Measurements from ENCODE around the gene EXOC4.

Gene EXOC4

DNA sequence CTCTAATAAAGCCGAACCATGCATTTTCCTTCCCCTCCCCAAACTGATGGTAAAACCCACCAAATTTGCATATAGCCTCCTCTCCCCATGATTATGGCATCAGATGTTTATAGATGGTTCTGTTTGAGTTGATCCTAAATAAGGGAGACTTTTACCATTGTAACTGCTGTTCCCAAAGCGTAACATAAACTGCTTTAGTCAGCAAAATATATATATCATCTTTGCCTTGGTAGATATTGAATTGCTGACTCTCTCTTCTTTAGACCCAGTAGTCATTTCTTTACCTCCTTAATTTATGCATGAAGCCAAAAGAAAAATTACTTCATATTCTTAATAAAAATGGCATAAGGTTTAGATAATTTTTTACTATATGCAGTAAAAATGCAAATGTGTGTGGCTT is 788.1 kb downstream of the EXOC4 start:
- Histone ChIP-seq H3K9ac (ENCODE audit: low read depth, low read length) (no peak overlapping the region), H3K27ac (ENCODE audit: low read depth, low read length) (no peak overlapping the region), H3K4me1 (ENCODE audit: insufficient read depth, low read length) (no peaks in the 10 kb centered on the region), H3K9me3 (ENCODE audit: insufficient read depth, low read depth, low read length) (no peaks in the 10 kb centered on the region), H3K27me3 (ENCODE audit: insufficient read depth, low read length) (no peaks in the 10 kb centered on the region), H3K4me3 (ENCODE audit: low read length) (no peak overlapping the region), H3K36me3 (ENCODE audit: insufficient read depth, low read length) (no peaks in the 10 kb centered on the region)
- 93% methylated on average over 2 of the region's 2 CpGs for WGBS

DNA sequence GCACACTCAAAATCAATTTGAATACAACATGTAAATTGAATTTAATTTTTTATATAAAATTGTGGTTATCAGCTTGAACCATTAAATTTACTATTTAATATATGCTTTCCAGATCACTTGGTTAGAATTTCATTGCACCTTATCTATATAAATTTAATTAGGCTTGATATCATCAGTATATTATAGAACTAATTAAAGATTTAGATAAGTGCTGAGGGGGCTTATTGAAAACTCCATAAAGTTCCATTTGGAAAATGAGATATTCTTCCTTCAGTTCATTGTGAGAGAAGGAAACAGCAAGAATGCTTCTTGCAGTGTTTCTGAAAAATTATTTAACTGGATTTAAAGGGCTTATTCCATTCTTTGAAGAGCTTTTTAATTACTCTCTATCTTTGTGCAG is 788.6 kb downstream of the EXOC4 start:
- Histone ChIP-seq H3K4me3 (ENCODE audit: low read length) (no peak overlapping the region), H3K27me3 (ENCODE audit: insufficient read depth, low read length) (no peaks in the 10 kb centered on the region), H3K9ac (ENCODE audit: low read depth, low read length) (no peak overlapping the region), H3K9me3 (ENCODE audit: insufficient read depth, low read depth, low read length) (no peaks in the 10 kb centered on the region), H3K36me3 (ENCODE audit: insufficient read depth, low read length) (no peaks in the 10 kb centered on the region), H3K4me1 (ENCODE audit: insufficient read depth, low read length) (peaks cover 1% of the 10 kb centered on the region; the same call in 1 of the 2 replicates), H3K27ac (ENCODE audit: low read depth, low read length) (no peak overlapping the region)

DNA sequence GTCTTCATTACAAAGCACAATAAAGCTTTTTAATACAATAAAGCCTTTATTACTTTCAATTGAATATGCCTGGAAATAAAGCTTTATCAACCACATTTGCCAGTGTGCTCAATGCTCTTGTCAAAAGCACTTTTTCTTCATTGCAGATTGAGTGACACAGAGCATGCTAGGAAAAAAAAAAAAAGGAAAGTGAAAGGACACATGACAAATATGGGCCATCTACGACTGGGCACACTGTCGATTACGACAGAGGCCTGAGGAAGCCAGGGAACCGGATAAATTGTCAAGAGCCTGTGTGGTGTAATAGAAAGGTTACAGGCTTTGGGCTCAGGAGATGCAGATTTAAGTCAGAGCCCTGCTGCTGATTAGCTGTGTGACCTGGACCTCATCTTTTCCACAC is 789.4 kb downstream of the EXOC4 start:
- H3K4me1 ChIP-seq (ENCODE audit: insufficient read depth, low read length) = peaks cover 7% of the 10 kb centered on the region; the same call in 1 of the 2 replicates
- no peak overlapping the region for H3K9ac ChIP-seq (ENCODE audit: low read depth, low read length)
- no peaks in the 10 kb centered on the region for H3K27me3 ChIP-seq (ENCODE audit: insufficient read depth, low read length)
- no peak overlapping the region for H3K27ac ChIP-seq (ENCODE audit: low read depth, low read length)
- no peaks in the 10 kb centered on the region for H3K36me3 ChIP-seq (ENCODE audit: insufficient read depth, low read length)
- no peaks in the 10 kb centered on the region for H3K9me3 ChIP-seq (ENCODE audit: insufficient read depth, low read depth, low read length)
- no peak overlapping the region for H3K4me3 ChIP-seq (ENCODE audit: low read length)
- WGBS = 80% methylated on average over 4 of the region's 4 CpGs

DNA sequence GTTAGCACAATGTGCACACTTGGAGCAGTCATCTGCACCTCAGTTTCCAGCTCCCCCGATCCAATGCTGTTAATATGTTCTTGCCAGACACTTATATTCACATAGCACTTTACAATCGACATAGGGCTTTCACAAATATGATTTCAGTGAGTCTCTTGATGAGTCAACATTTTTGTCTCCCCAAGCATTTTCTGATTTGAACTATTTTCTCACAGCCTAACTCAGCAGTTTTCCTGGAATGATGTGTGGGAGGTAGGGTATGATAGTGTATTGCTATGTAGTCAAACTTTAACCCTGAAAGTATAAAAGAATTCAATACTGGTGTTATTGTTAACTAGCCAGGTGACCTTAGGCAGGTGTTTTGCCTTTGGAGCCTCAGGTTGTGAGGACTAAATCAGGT is 791.8 kb downstream of the EXOC4 start:
- Histone ChIP-seq H3K36me3 (ENCODE audit: insufficient read depth, low read length) (no peaks in the 10 kb centered on the region), H3K9me3 (ENCODE audit: insufficient read depth, low read depth, low read length) (peaks cover 2% of the 10 kb centered on the region; the same call in 1 of the 2 replicates), H3K4me3 (ENCODE audit: low read length) (no peak overlapping the region), H3K4me1 (ENCODE audit: insufficient read depth, low read length) (peaks cover 7% of the 10 kb centered on the region; the same call in 1 of the 2 replicates), H3K27me3 (ENCODE audit: insufficient read depth, low read length) (no peaks in the 10 kb centered on the region), H3K9ac (ENCODE audit: low read depth, low read length) (no peak overlapping the region), H3K27ac (ENCODE audit: low read depth, low read length) (no peak overlapping the region)
- 97% methylated on average over 2 of the region's 2 CpGs for WGBS

DNA sequence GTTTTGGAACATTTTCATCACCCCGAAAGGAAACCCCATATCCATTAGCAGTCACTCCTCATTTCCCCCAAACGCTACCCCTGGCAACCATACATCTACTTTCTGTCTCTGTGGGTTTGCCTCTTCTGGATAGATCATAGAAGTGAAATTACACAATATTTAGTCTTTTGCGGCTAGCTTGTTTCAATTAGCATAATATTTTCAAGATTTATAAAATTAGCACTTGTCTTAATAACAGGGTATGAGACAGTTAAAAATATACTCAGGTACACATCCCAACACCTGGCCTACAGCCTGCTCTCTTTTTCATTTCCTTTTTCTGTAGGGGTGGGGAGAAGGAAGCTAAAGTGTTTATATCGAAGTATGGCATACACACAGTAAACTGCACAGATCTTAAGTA is 792.8 kb downstream of the EXOC4 start:
- no peaks in the 10 kb centered on the region for H3K36me3 ChIP-seq (ENCODE audit: insufficient read depth, low read length)
- H3K27me3 ChIP-seq (ENCODE audit: insufficient read depth, low read length) = no peaks in the 10 kb centered on the region
- H3K9me3 ChIP-seq (ENCODE audit: insufficient read depth, low read depth, low read length) = peaks cover 2% of the 10 kb centered on the region; the same call in 1 of the 2 replicates
- no peak overlapping the region for H3K4me3 ChIP-seq (ENCODE audit: low read length)
- 99% methylated on average over 3 of the region's 4 CpGs for WGBS
- peaks cover 7% of the 10 kb centered on the region; the same call in 1 of the 2 replicates for H3K4me1 ChIP-seq (ENCODE audit: insufficient read depth, low read length)
- no peak overlapping the region for H3K27ac ChIP-seq (ENCODE audit: low read depth, low read length)
- no peak overlapping the region for H3K9ac ChIP-seq (ENCODE audit: low read depth, low read length)

DNA sequence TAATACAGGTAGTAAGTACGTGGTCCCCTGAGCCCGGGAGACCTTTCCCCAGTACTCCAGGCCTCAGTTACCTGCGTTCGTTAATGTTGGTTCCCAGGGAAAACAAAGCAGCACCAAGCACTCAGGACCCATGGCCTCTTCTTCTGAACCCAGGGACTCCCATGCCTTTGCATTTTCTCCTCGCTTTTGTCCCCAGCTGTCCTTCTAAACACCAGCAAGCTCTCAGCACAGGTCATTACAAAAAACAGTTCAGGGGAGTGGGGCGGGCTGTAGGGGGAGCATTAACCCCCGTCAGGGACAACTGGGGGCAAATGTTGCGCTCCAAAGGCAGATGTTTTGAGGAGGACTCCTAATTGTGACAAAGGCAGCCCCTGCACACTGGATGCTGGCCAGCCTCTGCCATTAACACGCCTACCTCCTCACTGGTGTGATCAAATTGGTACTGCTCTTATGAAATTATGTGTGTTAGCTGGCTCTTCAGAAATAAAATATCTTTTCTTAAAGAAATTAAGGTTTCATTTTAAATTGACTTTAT is 793.8 kb downstream of the EXOC4 start:
- H3K9me3 ChIP-seq (ENCODE audit: insufficient read depth, low read depth, low read length) = peaks cover 2% of the 10 kb centered on the region; the same call in 1 of the 2 replicates
- no peaks in the 10 kb centered on the region for H3K27me3 ChIP-seq (ENCODE audit: insufficient read depth, low read length)
- WGBS = 73% methylated on average over 9 of the region's 9 CpGs
- no peak overlapping the region for H3K4me3 ChIP-seq (ENCODE audit: low read length)
- peaks cover 7% of the 10 kb centered on the region; the same call in 1 of the 2 replicates for H3K4me1 ChIP-seq (ENCODE audit: insufficient read depth, low read length)
- H3K27ac ChIP-seq (ENCODE audit: low read depth, low read length) = peak overlapping the region; percentile 24; the same call in 1 of the 2 replicates
- H3K36me3 ChIP-seq (ENCODE audit: insufficient read depth, low read length) = no peaks in the 10 kb centered on the region
- H3K9ac ChIP-seq (ENCODE audit: low read depth, low read length) = no peak overlapping the region

DNA sequence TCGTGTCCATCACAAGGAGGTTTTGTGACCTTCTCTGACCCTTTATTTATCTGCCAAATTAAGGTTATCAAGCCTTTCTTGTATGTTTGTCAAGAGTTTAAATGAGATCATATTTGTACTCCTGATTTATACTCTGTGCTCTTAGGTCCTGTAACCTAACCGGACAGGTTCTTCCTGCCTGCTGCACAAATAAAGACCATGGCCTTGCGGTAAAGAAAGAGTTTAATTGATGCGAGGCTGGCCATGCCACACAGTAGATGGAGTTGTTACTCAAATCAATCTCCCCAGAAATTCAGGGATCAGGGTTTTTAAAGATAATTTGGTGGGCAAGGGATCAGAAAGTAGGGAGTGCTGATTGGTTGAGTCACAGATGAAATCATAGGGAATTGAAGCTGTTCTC is 794.8 kb downstream of the EXOC4 start:
- 92% methylated on average over 4 of the region's 4 CpGs for WGBS
- peaks cover 12% of the 10 kb centered on the region; the same call in 1 of the 2 replicates for H3K4me1 ChIP-seq (ENCODE audit: insufficient read depth, low read length)

DNA sequence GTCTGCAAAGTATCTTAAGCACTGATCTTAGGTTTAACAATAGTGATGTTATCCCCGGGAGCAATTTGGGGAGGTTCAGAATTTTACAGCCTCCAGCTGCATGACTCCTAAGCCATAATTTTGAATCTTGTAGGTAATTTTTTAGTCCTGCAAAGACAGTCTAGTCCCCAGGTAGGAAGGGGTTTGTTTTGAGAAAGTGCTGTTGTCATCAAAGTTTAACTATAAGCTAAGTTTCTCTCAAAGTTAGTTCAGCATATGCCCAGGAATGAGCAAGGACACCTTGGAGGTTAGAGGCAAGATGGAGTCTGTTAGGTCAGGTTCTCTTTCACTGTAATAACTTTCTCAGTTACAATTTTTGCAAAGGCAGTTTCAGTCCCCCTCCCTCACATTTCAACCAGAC is 795.3 kb downstream of the EXOC4 start:
- Histone ChIP-seq H3K27me3 (ENCODE audit: insufficient read depth, low read length) (no peaks in the 10 kb centered on the region), H3K36me3 (ENCODE audit: insufficient read depth, low read length) (no peaks in the 10 kb centered on the region), H3K27ac (ENCODE audit: low read depth, low read length) (no peak overlapping the region), H3K4me3 (ENCODE audit: low read length) (no peak overlapping the region), H3K4me1 (ENCODE audit: insufficient read depth, low read length) (peaks cover 15% of the 10 kb centered on the region; the same call in 1 of the 2 replicates), H3K9ac (ENCODE audit: low read depth, low read length) (no peak overlapping the region), H3K9me3 (ENCODE audit: insufficient read depth, low read depth, low read length) (peaks cover 2% of the 10 kb centered on the region; the same call in 1 of the 2 replicates)
- 100% methylated on average over 1 of the region's 1 CpG for WGBS

More for the DNA sequence above, 794.8 kb downstream of the EXOC4 start:
- H3K27me3 ChIP-seq (ENCODE audit: insufficient read depth, low read length) = no peaks in the 10 kb centered on the region
- H3K36me3 ChIP-seq (ENCODE audit: insufficient read depth, low read length) = no peaks in the 10 kb centered on the region
- H3K9ac ChIP-seq (ENCODE audit: low read depth, low read length) = no peak overlapping the region
- H3K9me3 ChIP-seq (ENCODE audit: insufficient read depth, low read depth, low read length) = peaks cover 2% of the 10 kb centered on the region; the same call in 1 of the 2 replicates
- H3K4me3 ChIP-seq (ENCODE audit: low read length) = no peak overlapping the region
- no peak overlapping the region for H3K27ac ChIP-seq (ENCODE audit: low read depth, low read length)

DNA sequence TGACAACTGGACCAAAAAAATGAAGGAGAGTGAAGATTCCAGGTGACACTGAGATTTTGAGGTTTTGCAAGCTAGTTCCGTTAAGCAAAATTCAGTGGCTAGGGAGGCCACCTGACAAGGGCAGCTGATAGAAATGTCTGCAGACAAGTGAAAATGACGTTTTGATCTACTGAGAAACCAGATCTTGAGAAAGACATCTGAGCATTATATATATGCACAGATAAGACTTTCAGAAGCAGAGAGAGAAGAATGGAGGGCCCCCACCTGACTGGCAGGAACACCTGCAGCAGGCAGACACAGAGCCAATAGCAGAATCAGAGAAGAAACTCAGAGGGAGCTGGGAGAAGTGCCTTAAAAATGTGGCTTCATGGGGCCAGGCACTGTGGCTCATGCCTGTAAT is 798.1 kb downstream of the EXOC4 start:
- Histone ChIP-seq H3K4me3 (ENCODE audit: low read length) (no peak overlapping the region), H3K9me3 (ENCODE audit: insufficient read depth, low read depth, low read length) (peaks cover 2% of the 10 kb centered on the region; the same call in 1 of the 2 replicates), H3K27ac (ENCODE audit: low read depth, low read length) (no peak overlapping the region), H3K27me3 (ENCODE audit: insufficient read depth, low read length) (no peaks in the 10 kb centered on the region), H3K36me3 (ENCODE audit: insufficient read depth, low read length) (no peaks in the 10 kb centered on the region), H3K4me1 (ENCODE audit: insufficient read depth, low read length) (peaks cover 15% of the 10 kb centered on the region; the same call in 1 of the 2 replicates), H3K9ac (ENCODE audit: low read depth, low read length) (no peak overlapping the region)
- 93% methylated on average over 2 of the region's 2 CpGs for WGBS

DNA sequence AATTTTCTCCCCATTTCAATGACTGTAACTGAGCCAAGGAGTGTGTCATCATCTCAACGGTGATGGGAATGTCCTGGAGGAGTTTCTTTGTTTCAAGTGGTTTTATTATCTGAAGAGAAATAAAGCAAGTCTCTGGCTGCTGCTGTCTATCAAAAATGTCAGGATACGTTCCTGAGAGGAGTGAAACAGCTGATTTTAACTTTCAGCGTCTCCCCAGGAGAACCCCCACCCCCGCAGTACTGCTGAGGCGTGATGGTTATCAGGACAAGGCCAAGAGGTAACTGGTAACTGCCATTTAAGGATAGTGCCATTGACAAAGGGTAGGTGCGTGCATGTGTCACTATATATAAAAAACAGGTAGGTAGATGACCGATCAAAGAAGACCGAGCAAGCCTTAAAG is 803.9 kb downstream of the EXOC4 start:
- Histone ChIP-seq H3K36me3 (ENCODE audit: insufficient read depth, low read length) (no peaks in the 10 kb centered on the region), H3K27me3 (ENCODE audit: insufficient read depth, low read length) (no peaks in the 10 kb centered on the region), H3K4me1 (ENCODE audit: insufficient read depth, low read length) (0 out of 2 replicates have a peak, but pooled peaks cover 7% of the 10 kb centered on the region), H3K9ac (ENCODE audit: low read depth, low read length) (no peak overlapping the region), H3K27ac (ENCODE audit: low read depth, low read length) (no peak overlapping the region), H3K9me3 (ENCODE audit: insufficient read depth, low read depth, low read length) (no peaks in the 10 kb centered on the region), H3K4me3 (ENCODE audit: low read length) (no peak overlapping the region)
- WGBS = 94% methylated on average over 8 of the region's 8 CpGs

DNA sequence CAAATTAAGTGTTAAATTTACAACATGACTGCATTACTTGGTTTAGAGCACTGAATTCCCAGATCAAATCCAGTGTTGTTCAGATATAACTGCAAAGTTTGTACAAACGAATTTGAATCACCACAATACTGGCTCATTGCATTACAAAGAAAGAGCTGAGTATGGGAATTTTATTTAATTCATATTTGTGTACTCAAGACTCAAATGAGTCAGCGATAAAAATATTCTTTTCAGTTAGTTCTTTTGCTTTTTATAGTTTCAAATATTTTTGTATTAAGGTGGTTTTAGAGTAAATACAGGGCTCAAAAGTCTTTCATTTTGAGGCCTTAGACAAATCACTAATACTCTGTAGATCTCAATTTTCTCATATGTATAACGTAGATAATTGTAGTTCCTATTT is 805.6 kb downstream of the EXOC4 start:
- no peaks in the 10 kb centered on the region for H3K9me3 ChIP-seq (ENCODE audit: insufficient read depth, low read depth, low read length)
- H3K36me3 ChIP-seq (ENCODE audit: insufficient read depth, low read length) = no peaks in the 10 kb centered on the region
- WGBS = 95% methylated on average over 1 of the region's 3 CpGs
- no peak overlapping the region for H3K9ac ChIP-seq (ENCODE audit: low read depth, low read length)
- H3K27ac ChIP-seq (ENCODE audit: low read depth, low read length) = no peak overlapping the region
- H3K27me3 ChIP-seq (ENCODE audit: insufficient read depth, low read length) = no peaks in the 10 kb centered on the region
- no peaks in the 10 kb centered on the region for H3K4me1 ChIP-seq (ENCODE audit: insufficient read depth, low read length)
- H3K4me3 ChIP-seq (ENCODE audit: low read length) = no peak overlapping the region

DNA sequence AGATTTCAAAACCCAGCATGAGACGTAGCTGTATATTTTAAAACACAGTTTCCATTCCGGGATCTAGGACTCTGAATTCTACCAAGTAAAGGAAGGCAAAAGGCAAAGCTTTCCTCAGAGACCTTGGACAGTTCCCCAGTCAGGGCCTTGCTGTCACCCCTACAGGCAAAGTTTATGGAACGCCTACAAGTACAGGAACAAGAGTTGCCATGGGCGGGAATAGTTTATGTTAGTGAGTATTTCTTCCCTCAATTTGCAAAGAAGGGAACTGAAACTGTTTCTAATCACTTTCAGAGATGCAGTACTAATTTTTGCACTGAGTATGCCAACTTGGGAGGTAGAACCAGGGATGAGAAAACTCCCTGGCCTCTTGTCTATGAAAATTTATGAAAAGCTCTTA is 806.1 kb downstream of the EXOC4 start:
- Histone ChIP-seq H3K4me3 (ENCODE audit: low read length) (no peak overlapping the region), H3K36me3 (ENCODE audit: insufficient read depth, low read length) (no peaks in the 10 kb centered on the region), H3K27me3 (ENCODE audit: insufficient read depth, low read length) (no peaks in the 10 kb centered on the region), H3K27ac (ENCODE audit: low read depth, low read length) (no peak overlapping the region), H3K9ac (ENCODE audit: low read depth, low read length) (no peak overlapping the region), H3K4me1 (ENCODE audit: insufficient read depth, low read length) (no peaks in the 10 kb centered on the region), H3K9me3 (ENCODE audit: insufficient read depth, low read depth, low read length) (no peaks in the 10 kb centered on the region)
- 90% methylated on average over 4 of the region's 4 CpGs for WGBS
